H1 (cell line): ENCODE results near the gene MARCKS. TPM values are rescaled to one million over a fixed set of nuclear protein-coding genes. Genes with fewer than 3 reads are reported as not detected.

Experiments used
- ATF2 ChIP-seq: IDR thresholded peaks from 2 replicates; pipeline ENCODE4 v1.6.1; 2012; ENCODE audit warnings: low read length, inconsistent platforms
- CTCF ChIP-seq, 3 experiments: IDR thresholded peaks; 1 replicate in 2 of 3; 2 replicates in 1 of 3; pipeline versions ENCODE4 v1.5.1 to v1.6.1; 2011; ENCODE audit warnings: low read length in 3 of 3, mild to moderate bottlenecking in 3 of 3, inconsistent platforms in 2 of 3, low read depth in 1 of 3, moderate library complexity in 1 of 3; ENCODE audit not compliant: insufficient read depth in 1 of 3; ENCODE audit errors: control extremely low read depth in 1 of 3
- EZH2 ChIP-seq: fragments of 200-600 bp; sonication (generic); IDR thresholded peaks from 2 replicates; pipeline ENCODE4 v1.7.1; 2012; ENCODE audit warnings: low read depth, mild to moderate bottlenecking, moderate library complexity, low read length, inconsistent platforms; ENCODE audit not compliant: severe bottlenecking
- FOSL1 ChIP-seq: IDR thresholded peaks from 2 replicates; pipeline ENCODE4 v1.6.1; 2011; ENCODE audit warnings: mild to moderate bottlenecking, low read depth, low read length, moderate library complexity; ENCODE audit not compliant: insufficient read depth
- JUN ChIP-seq: IDR thresholded peaks from 2 replicates; pipeline ENCODE4 v1.6.1; 2011; ENCODE audit warnings: low read depth, mild to moderate bottlenecking, improper control_type of control experiment, low read length
- POLR2AphosphoS5 ChIP-seq: IDR thresholded peaks from 2 replicates; pipeline ENCODE4 v1.6.1; 2011; ENCODE audit warnings: low read depth, low read length
- SAP30 ChIP-seq: fragments of 300-600 bp; sonication (generic); IDR thresholded peaks from 2 replicates; pipeline ENCODE4 v1.7.1; 2012; ENCODE audit warnings: low read length, moderate library complexity, mild to moderate bottlenecking, inconsistent platforms; ENCODE audit not compliant: insufficient read depth, insufficient replicate concordance
- SIX5 ChIP-seq: IDR thresholded peaks from 2 replicates; pipeline ENCODE4 v1.6.1; 2011; ENCODE audit warnings: mild to moderate bottlenecking, low read depth, low read length
- SRF ChIP-seq: IDR thresholded peaks from 2 replicates; pipeline ENCODE4 v1.6.1; 2011; ENCODE audit warnings: mild to moderate bottlenecking, low read depth, low read length, moderate library complexity
- polyA plus RNA-seq, 7 experiments: library from polyadenylated mRNA; depleted of rRNA in 3 of 7; stranded (reverse) in 5 of 7; unstranded in 2 of 7; fragments of >200 nt in 5 of 7; fragments of 200-250 nt in 2 of 7; gene quantifications; 1 replicate in 5 of 7; 2 replicates in 1 of 7; 4 replicates in 1 of 7; pipeline versions ENCODE4 v1.2.1 to v1.2.3, GENCODE V29; 2011 to 2013; ENCODE audit warnings: missing spikeins in 2 of 7, mixed read lengths in 2 of 7
- total RNA-seq: library from RNA; stranded (reverse); fragmentation: NEBNext Ultra II Directional; extraction: Animal tissue kit (Norgen Biotek cat#: 25700); gene quantifications from 2 replicates; pipeline ENCODE4 v1.2.1, GENCODE V29; 2021

The MARCKS gene
- total and polyA plus RNA-seq, 2 of the 8 experiments (the other 6 are each of a cell fraction or from before 2014, with no cell fraction given) = 26.6 to 111 TPM

GRCh38 chr6:113879186-113880096, 22.3 kb downstream of the MARCKS start (continued):
- peak; percentile 17 to 81 (median 74) for TF ChIP-seq CTCF (IDR thresholded peaks at IDR 0.05; ENCODE audit: control extremely low read depth in 1 of 3, insufficient read depth in 1 of 3, low read depth in 1 of 3, low read length in 3 of 3)
- TF ChIP-seq ATF2 = no peak
- TF ChIP-seq JUN = no peak
- no peak for TF ChIP-seq SIX5
- TF ChIP-seq SRF = no peak
- no peak for TF ChIP-seq EZH2
- TF ChIP-seq FOSL1 = no peak
- no peak for TF ChIP-seq SAP30
- no peak for TF ChIP-seq POLR2AphosphoS5
